Cortex of kidney (tissue), 1 donor: ENCODE results near the gene MCAT.

Experiments used
- DNase-seq: peaks from one replicate; lab custom pipeline; 2025; lab: John Stamatoyannopoulos, UW

Gene MCAT

GRCh38 chr22:43142880-43143562 is at the start of gene MCAT:
Gene MCAT, minus strand, starts transcription at chr22:43143398. Its CDS starts 50 bp downstream, at chr22:43143348.
- DNase-seq: no peak

- DNase-seq: no peak
Measured at GRCh38 chr22:43191831-43192230, 48.6 kb upstream of the MCAT start.

- no peak for DNase-seq
Measured at GRCh38 chr22:43188829-43189545, 45.8 kb upstream of the MCAT start.

GRCh38 chr22:43187171-43188099 is 44.2 kb upstream of the MCAT start:
- peak; percentile 50 for DNase-seq

- DNase-seq: no peak
Measured at GRCh38 chr22:43186272-43187170, 43.3 kb upstream of the MCAT start, which contains the start of gene TTLL12. Gene TTLL12, minus strand, starts transcription at chr22:43187134. Its CDS starts 65 bp downstream, at chr22:43187069.

GRCh38 chr22:43185860-43186261 is 42.7 kb upstream of the MCAT start:
- no peak for DNase-seq

GRCh38 chr22:43183496-43184277 is 40.5 kb upstream of the MCAT start:
- DNase-seq: no peak

- DNase-seq: no peak
Measured at GRCh38 chr22:43182726-43183125, 39.5 kb upstream of the MCAT start.

GRCh38 chr22:43182118-43182517 is 38.9 kb upstream of the MCAT start:
- no peak for DNase-seq

- no peak for DNase-seq
Measured at GRCh38 chr22:43181321-43182076, 38.3 kb upstream of the MCAT start.

- DNase-seq: no peak
Measured at GRCh38 chr22:43180670-43181069, 37.5 kb upstream of the MCAT start.

GRCh38 chr22:43179911-43180195 is 36.7 kb upstream of the MCAT start:
- no peak for DNase-seq

- DNase-seq: no peak
Measured at GRCh38 chr22:43179146-43179910, 36.1 kb upstream of the MCAT start.

- DNase-seq: no peak
Measured at GRCh38 chr22:43177479-43177878, 34.3 kb upstream of the MCAT start.

- no peak for DNase-seq
Measured at GRCh38 chr22:43176090-43176489, 32.9 kb upstream of the MCAT start.

- no peak for DNase-seq
Measured at GRCh38 chr22:43174941-43175531, 31.8 kb upstream of the MCAT start.

GRCh38 chr22:43173976-43174720 is 30.9 kb upstream of the MCAT start:
- no peak for DNase-seq

GRCh38 chr22:43173566-43173965 is 30.4 kb upstream of the MCAT start:
- DNase-seq: no peak
